Astrocyte of the spinal cord (primary cell): ENCODE results near the gene ARHGAP42.

Source experiments
- DNase-seq: peaks from one replicate; pipeline ENCODE4 v3.0.0; 2011; ENCODE audit warnings: low read depth, low spot score
- H3K4me3 ChIP-seq: 2 replicates; pipeline ENCODE4 v1.5.1; 2011; ENCODE audit warnings: low read depth, mild to moderate bottlenecking, low read length, moderate library complexity
- in situ Hi-C: cut with HindIII; loops from 2 replicates; pipeline ENCODE4 v1.10.0; 2017; ENCODE audit warnings: low sequenced_read_pairs
- TF ChIP-seq, protein P1 (sequence below): IDR thresholded peaks from 2 replicates; pipeline ENCODE4 v1.5.1; 2012; ENCODE audit warnings: low read depth, mild to moderate bottlenecking, low read length, inconsistent platforms

ARHGAP42 gene

DNA sequence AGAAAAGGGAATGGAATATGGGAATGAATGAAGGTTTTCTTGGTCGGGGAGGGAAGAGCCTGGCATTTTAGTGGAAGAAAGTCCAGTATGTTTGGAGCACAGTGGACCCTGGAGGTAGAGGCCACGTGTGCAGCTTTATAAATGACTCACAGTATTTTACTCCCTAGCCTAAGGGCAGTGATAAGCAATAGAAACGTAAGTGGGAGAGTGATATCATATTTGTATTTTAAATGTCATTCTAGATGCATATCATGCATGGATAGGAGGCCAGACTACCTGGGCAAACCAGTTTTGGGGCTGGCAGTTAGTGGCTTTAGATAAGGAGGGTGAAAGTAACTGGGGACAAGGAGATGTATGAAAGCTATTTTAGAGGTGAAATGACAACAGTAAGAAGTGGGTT, 174.1 kb downstream of the ARHGAP42 start:
- no peak for DNase-seq
- in situ Hi-C loops = no loop called here
- TF ChIP-seq, protein P1, sequence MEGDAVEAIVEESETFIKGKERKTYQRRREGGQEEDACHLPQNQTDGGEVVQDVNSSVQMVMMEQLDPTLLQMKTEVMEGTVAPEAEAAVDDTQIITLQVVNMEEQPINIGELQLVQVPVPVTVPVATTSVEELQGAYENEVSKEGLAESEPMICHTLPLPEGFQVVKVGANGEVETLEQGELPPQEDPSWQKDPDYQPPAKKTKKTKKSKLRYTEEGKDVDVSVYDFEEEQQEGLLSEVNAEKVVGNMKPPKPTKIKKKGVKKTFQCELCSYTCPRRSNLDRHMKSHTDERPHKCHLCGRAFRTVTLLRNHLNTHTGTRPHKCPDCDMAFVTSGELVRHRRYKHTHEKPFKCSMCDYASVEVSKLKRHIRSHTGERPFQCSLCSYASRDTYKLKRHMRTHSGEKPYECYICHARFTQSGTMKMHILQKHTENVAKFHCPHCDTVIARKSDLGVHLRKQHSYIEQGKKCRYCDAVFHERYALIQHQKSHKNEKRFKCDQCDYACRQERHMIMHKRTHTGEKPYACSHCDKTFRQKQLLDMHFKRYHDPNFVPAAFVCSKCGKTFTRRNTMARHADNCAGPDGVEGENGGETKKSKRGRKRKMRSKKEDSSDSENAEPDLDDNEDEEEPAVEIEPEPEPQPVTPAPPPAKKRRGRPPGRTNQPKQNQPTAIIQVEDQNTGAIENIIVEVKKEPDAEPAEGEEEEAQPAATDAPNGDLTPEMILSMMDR = no peak
- H3K4me3 ChIP-seq = no peak overlapping the region

DNA sequence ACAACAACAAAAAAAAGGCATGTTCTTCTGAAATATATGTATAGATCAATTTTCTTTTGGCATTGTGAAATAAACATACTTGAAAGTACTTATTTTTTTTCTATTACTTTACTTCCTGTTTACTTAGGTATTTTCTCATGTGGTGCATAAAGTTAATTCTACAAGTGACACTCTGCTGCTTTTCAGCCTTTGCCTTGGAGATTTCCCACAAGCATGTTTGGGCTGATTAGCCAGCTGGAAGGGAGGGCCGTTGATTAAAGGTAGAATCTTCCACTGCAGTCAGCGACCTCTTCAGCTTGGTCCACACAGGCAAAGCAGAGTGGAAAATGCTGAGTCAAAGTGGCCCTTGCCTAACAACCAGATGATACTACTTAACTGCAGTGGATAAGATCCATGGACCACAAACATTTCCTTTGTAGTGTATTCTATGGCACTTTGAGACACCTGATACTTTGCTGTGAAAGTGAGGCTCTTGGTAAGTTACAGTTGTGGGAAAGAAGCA, 176.0 kb downstream of the ARHGAP42 start:
- DNase-seq = peak; percentile 95
- in situ Hi-C loops = no loop called here
- TF ChIP-seq, protein P1 = no peak

DNA sequence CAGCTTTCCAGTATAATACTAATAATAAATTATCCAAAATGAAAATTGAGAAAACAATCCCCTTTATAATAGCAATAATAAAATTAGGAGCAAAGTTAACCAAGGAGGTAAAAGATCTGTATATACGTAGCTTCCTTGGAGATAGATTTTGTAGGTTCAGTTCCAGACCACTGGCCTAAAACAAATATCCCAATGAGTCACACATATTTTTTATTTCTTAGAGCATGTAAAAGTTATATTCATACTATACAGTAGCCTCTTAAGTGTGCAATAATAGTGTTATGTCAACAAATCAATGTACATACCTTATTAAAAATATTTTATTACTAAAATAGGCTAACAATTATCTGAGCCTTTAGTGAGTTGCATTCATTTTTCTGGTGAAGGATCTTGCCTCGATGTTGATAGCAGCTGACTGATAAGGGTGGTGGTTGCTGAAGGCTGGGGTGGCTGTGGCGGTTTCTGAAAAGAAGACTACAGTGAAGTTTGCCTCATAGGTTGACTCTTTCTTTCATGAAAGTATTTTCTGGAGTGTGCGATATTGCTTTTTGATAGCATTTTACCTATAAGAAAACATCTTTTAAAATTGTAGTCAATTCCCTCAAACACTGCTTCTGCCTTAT, 178.5 kb downstream of the ARHGAP42 start:
- DNase-seq = peak; percentile 31
- in situ Hi-C loops = no loop called here
- TF ChIP-seq, protein P1 = no peak
- H3K4me3 ChIP-seq = no peak overlapping the region

More for the DNA sequence above, 176.0 kb downstream of the ARHGAP42 start:
- H3K4me3 ChIP-seq = no peak overlapping the region

DNA sequence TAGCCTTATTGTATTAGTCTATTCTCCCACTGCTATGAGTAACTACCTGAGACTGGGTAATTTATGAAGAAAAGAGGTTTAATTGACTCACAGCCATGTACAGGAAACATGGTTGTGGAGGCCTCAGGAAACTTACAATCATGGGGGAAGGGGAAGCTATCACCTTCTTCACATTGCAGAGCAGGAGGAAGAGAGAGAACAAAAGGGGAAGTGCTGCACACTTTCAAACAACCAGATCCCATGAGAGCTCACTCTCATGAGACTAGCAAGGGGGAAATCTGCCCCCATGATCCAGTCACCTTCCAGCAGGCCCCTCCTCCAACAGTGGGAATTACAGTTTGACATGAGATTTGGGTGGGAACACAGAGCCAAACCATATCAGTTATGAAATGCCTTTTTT, 179.4 kb downstream of the ARHGAP42 start:
- H3K4me3 ChIP-seq = no peak overlapping the region
- DNase-seq = no peak
- in situ Hi-C loops = no loop called here
- TF ChIP-seq, protein P1 = no peak

DNA sequence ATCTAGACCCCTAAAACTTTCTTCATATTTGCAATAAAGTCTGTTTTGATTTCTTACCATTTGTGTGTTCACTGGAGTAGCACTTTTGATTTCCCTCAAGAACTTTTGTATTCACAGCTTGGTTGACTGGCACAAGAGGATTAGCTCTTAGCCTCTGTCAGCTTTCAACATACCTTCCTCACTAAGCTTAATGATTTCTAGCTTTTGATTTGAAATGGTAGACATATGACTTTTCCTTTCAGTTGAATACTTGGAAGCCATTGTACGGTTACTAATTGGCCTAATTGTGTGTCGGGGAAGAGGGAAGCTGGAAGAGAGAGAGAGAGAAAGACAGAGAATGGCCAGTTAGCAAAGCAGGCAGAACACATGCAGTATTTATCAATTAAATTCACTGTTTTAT, 180.5 kb downstream of the ARHGAP42 start:
- in situ Hi-C loops = no loop called here
- DNase-seq = no peak
- H3K4me3 ChIP-seq = no peak overlapping the region
- TF ChIP-seq, protein P1 = no peak

DNA sequence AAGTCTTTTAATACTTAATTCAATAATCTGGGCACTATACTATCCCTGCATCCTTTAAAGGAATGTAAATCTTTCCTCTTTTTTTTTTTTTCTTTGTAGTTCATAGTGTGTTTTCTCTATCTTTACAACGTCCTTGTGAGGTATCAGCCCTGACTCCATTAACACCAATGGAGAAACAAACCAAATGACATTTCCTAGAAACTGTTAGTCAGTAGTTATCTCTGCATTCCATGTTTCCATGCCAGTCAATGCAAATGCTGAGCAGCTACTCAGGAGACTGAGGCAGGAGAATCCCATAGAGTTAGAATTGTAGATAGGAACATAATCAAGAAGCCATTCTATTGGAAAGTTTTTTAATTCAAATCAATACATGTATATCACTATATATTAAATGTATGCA, 182.2 kb downstream of the ARHGAP42 start:
- DNase-seq = no peak
- no peak overlapping the region for H3K4me3 ChIP-seq
- TF ChIP-seq, protein P1 = no peak
- in situ Hi-C loops = no loop called here
